ENCODE data around the gene ZNF92. TPM values are rescaled to one million over a fixed set of nuclear protein-coding genes. Genes with fewer than 3 reads are reported as not detected.
"Not testable (repeated sequence)": the region's sequence is repeated elsewhere in the genome, so short reads cannot be mapped to it uniquely, and the experiment has no call there.

ZNF92 gene
- total RNA-seq (10 to 100 TPM; 13.4 to 14.2 TPM), polyA plus RNA-seq (17.8 TPM)

DNA sequence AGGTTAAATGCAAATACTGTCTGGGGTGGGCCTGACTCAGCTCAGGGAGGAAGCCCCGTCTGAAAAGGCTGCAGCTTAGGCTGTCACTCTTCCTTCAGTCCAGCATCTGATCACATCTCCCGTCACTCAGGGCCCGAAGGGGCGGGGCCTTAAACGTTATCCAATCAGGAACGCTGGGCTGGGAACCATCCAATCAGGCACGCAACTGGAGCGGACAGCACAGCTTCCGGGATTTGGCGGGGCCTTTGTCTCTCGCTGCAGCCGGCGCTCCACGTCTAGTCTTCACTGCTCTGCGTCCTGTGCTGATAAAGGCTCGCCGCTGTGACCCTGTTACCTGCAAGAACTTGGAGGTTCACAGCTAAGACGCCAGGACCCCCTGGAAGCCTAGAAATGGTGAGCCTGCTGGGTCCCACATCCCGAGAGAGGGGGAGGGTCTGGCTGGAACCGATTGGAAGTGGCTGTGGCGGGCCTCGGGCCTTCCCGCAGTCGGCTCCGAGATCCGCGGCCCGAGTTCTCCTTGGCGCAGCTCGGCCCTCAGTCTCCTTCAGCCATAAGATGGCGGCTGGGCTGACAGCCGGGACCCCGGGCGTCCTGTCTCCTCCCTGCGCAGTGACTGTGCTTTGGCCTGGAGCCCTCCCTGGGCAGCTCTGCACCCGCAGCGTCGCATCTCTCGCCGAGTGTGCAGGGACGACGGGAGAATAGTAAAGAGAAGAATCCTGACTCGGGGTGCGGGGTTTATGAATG lies at the start of gene ZNF92:
ZNF92 (plus strand) TSS at position 248 of the 744 bp plus-strand sequence; CDS start at position 391, 143 bp downstream.
- Histone ChIP-seq H3K4me1 (ENCODE audit: insufficient read depth, low read length) (peaks cover 31% of the 10 kb centered on the region), H3K4me3 (ENCODE audit: low read length) (peak within 1 kb of the TSS; percentile 82), H3K9me3 (ENCODE audit: low read length) (no peaks in the 10 kb centered on the region), H3K36me3 (ENCODE audit: insufficient read depth, low read length) (no peaks in the 10 kb centered on the region), H3K27ac (ENCODE audit: low read depth, low read length) (peak within 1 kb of the TSS; percentile 90), H3K27me3 (ENCODE audit: insufficient read depth, low read length, poor library complexity, severe bottlenecking) (no peaks in the 10 kb centered on the region)
- H3K4me3 Mint-ChIP-seq, result peak within 1 kb of the TSS; percentile 94 to 100 (median 98)
- peak; percentile 91 to 97 (median 94) for DNase-seq
- peak within 1 kb of the TSS; percentile 88 to 99 (median 94) for H3K27ac Mint-ChIP-seq
- peaks cover 6 to 29% (median 7%) of the 10 kb centered on the region in 3 donors for H3K36me3 Mint-ChIP-seq
- H3K27me3 Mint-ChIP-seq, result no peaks in the 10 kb centered on the region
- H3K9me3 Mint-ChIP-seq, result no peaks in the 10 kb centered on the region
- CTCF ChIA-PET, result interaction anchor here (1.0 to 1.4 kb wide), 2 partner anchors 9 to 19 kb away, joined by 3 read pairs; no protein-coding TSS in a partner anchor
- H3K4me1 Mint-ChIP-seq, result peaks cover 46 to 54% (median 53%) of the 10 kb centered on the region in 3 donors
- POLR2A ChIA-PET, result interaction anchor here (0.6 to 2.2 kb wide), 6 partner anchors 23 to 367 kb away, joined by 3 to 21 read pairs (median 4); partner anchors contain the start of gene ERV3-1

DNA sequence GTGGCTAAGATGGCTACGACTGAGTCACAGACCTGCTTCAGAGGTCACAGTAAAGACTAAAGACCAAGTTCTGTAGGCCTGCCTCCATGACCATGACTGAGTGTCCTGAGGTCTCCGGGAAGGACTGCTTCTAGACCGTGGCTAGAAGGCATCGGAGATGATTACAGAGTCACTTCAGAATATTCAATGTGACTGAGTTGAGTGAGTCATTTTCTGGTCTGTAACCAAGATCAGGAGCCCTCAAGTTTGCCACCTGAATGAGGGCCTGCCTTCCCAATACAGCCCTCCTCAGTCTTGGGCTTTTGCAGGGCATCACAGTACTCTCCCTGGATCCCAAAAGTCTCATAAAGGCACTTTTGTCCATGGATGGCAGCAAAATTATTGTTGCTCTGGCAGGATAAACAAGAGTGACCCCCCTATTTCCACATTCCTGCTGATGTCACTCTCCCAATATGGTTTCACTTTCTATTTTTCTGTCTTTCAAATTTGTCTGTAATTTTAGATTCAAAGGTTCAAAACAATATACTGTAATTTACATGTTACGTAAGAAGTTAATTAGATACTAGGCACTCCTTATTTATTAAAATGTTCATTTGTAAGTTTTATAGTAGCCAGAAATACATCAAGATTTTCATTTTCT lies 47.7 kb upstream of the ZNF92 start:
- ChIA-PET POLR2A (no interaction called here), CTCF (no interaction called here)
- Mint-ChIP-seq H3K9me3 (no peaks in the 10 kb centered on the region), H3K27me3 (no peaks in the 10 kb centered on the region), H3K27ac (peak overlapping the region in 1 of 8 donors; percentile 14), H3K4me3 (peak overlapping the region in 2 of 7 donors; percentile 4 to 32), H3K36me3 (no peaks in the 10 kb centered on the region), H3K4me1 (peaks cover 2 to 8% (median 5%) of the 10 kb centered on the region in 3 donors)
- no peak for DNase-seq
- Histone ChIP-seq H3K4me1 (ENCODE audit: insufficient read depth, low read length) (no peaks in the 10 kb centered on the region), H3K4me3 (ENCODE audit: low read length) (no peak overlapping the region), H3K36me3 (ENCODE audit: insufficient read depth, low read length) (no peaks in the 10 kb centered on the region), H3K27me3 (ENCODE audit: insufficient read depth, low read length, poor library complexity, severe bottlenecking) (no peaks in the 10 kb centered on the region), H3K27ac (ENCODE audit: low read depth, low read length) (no peak overlapping the region), H3K9me3 (ENCODE audit: low read length) (no peaks in the 10 kb centered on the region)

DNA sequence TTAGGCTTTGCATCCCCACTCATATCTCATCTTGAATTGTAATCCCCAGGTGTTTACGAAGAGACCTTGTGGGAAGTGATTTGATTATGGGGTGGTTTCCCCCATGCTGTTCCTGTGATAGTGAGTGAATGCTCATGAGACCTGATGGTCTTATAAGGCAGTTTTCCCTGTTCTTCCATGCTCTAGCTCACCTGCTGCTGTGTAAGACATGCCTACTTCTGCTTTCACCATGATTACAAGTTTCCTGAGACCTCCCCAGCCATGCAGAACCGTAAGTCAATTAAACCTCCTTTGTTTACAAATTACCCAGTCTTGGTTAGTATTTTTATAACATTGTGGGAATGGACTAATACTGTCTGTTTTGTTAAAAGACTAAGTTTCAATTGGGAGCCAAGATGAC lies 35.3 kb upstream of the ZNF92 start:
- CTCF ChIA-PET, result no interaction called here
- peaks cover 0 to 5% (median 0%) of the 10 kb centered on the region in 3 donors for H3K36me3 Mint-ChIP-seq

DNA sequence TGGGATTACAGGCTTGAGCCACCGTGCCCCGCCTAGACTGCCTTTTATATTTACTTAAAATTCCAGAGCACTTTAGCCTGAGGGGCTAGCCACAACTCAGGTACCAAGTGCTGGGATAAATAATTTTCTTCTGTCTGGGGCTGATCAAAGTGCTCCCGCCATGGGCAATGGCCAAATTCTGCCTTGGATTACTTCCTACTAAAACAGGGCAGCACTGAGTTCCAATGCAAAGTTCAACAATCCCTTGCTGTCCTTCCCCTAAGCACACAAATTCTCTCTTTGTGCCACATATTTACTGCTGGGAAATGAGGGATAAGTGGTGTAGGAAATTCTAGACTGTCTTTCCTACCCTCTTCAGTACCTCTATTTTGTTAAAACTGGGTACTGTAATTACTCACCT lies 34.4 kb upstream of the ZNF92 start:
- Mint-ChIP-seq H3K9me3 (peaks cover 0 to 3% (median 0%) of the 10 kb centered on the region in 5 donors), H3K27ac (no peak overlapping the region), H3K27me3 (peaks cover 0 to 3% of the 10 kb centered on the region in 2 donors), H3K4me3 (no peak overlapping the region), H3K36me3 (peaks cover 0 to 5% (median 0%) of the 10 kb centered on the region in 3 donors), H3K4me1 (no peaks in the 10 kb centered on the region)
- H3K27ac ChIP-seq (ENCODE audit: low read depth, low read length), result no peak overlapping the region
- H3K9me3 ChIP-seq (ENCODE audit: low read length), result no peaks in the 10 kb centered on the region
- no peak for DNase-seq
- ChIA-PET POLR2A (no interaction called here), CTCF (no interaction called here)
- H3K27me3 ChIP-seq (ENCODE audit: insufficient read depth, low read length, poor library complexity, severe bottlenecking), result no peaks in the 10 kb centered on the region
- H3K4me1 ChIP-seq (ENCODE audit: insufficient read depth, low read length), result no peaks in the 10 kb centered on the region
- no peak overlapping the region for H3K4me3 ChIP-seq (ENCODE audit: low read length)
- no peaks in the 10 kb centered on the region for H3K36me3 ChIP-seq (ENCODE audit: insufficient read depth, low read length)

More for the DNA sequence above, 35.3 kb upstream of the ZNF92 start:
- no peaks in the 10 kb centered on the region for H3K4me1 ChIP-seq (ENCODE audit: insufficient read depth, low read length)
- POLR2A ChIA-PET, result no interaction called here
- H3K27ac ChIP-seq (ENCODE audit: low read depth, low read length), result no peak overlapping the region
- no peaks in the 10 kb centered on the region for H3K27me3 ChIP-seq (ENCODE audit: insufficient read depth, low read length, poor library complexity, severe bottlenecking)
- no peak for DNase-seq
- Mint-ChIP-seq H3K4me1 (no peaks in the 10 kb centered on the region), H3K27me3 (peaks cover 0 to 4% of the 10 kb centered on the region in 2 donors), H3K4me3 (no peak overlapping the region), H3K9me3 (peaks cover 0 to 3% (median 0%) of the 10 kb centered on the region in 5 donors), H3K27ac (peak overlapping the region in 1 of 8 donors; percentile 48)
- no peak overlapping the region for H3K4me3 ChIP-seq (ENCODE audit: low read length)
- no peaks in the 10 kb centered on the region for H3K9me3 ChIP-seq (ENCODE audit: low read length)
- no peaks in the 10 kb centered on the region for H3K36me3 ChIP-seq (ENCODE audit: insufficient read depth, low read length)

DNA sequence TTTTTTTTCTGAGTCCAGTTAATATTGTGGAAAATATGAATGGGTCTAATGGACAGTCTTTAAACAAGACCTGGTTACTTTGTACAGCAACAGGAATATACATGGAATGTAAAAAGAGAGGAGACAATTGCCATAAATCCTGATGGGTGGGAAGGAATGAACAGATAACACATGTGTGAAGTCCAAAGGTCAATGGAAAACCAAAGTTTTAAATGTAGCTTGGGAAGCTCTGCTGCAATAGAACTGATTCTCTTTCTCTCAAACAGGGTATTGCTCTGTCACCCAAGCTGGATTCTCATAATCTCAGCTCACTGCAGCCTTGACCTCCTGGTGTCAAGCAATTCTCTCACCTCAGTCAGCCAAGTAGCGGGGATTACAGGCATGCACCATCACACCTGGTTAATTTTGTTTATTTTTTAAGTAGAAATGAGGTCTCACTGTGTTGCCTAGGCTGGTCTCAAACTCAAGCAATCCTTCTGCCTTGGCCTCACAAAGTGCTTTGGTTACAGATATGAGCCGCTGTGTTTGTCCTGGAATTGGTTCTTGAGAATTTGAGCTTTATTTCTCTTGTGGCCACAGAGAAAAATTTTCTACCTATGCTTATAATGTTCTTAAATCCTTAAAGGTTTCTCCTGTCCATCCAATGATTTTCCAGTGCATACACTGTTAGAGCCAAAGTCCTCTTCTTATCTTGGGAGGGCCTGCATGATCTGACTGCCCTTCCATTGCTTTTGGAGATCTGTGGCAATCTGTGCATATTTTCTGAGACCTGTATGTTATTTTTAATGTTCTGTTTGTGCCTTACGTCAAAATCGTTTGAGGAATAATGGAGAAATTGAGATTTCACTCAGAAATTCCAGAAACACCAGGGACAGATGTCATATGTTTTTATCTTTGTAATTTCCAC lies 30.7 kb upstream of the ZNF92 start:
- CTCF ChIA-PET, result no interaction called here
- no peaks in the 10 kb centered on the region for H3K27me3 ChIP-seq (ENCODE audit: insufficient read depth, low read length, poor library complexity, severe bottlenecking)
- H3K27ac Mint-ChIP-seq, result no peak overlapping the region

DNA sequence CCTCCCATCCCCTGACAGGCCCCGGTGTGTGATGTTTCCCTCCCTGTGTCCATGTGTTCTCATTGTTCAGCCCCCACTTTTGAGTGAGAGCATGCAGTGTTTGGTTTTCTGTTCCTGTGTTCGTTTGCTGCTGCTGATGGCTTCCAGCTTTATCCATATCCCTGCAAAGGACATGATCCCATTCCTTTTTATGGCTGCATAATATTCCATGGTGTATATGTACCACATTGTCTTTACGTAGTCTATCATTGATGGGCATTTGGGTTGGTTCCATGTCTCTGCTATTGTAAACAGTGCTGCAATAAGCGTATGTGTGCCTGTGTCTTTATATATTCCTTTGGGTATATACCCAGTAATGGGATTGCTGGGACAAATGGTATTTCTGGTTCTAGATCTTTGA lies 29.1 kb upstream of the ZNF92 start:
- DNase-seq; POLR2A ChIA-PET; CTCF ChIA-PET; H3K27me3 ChIP-seq (ENCODE audit: insufficient read depth, low read length, poor library complexity, severe bottlenecking); H3K27me3 Mint-ChIP-seq; H3K4me3 Mint-ChIP-seq; H3K9me3 ChIP-seq (ENCODE audit: low read length); H3K4me1 Mint-ChIP-seq; H3K9me3 Mint-ChIP-seq; H3K4me3 ChIP-seq (ENCODE audit: low read length); H3K36me3 ChIP-seq (ENCODE audit: insufficient read depth, low read length); H3K4me1 ChIP-seq (ENCODE audit: insufficient read depth, low read length); H3K27ac ChIP-seq (ENCODE audit: low read depth, low read length): not testable (repeated sequence)
- peak overlapping the region in 1 of 8 donors; percentile 87 for H3K27ac Mint-ChIP-seq
- peaks cover 0 to 23% (median 0%) of the 10 kb centered on the region in 3 donors for H3K36me3 Mint-ChIP-seq

More for the DNA sequence above, 30.7 kb upstream of the ZNF92 start:
- DNase-seq, result no peak
- no peaks in the 10 kb centered on the region for H3K4me1 Mint-ChIP-seq
- H3K36me3 Mint-ChIP-seq, result peaks cover 0 to 20% (median 0%) of the 10 kb centered on the region in 3 donors
- no peaks in the 10 kb centered on the region for H3K9me3 ChIP-seq (ENCODE audit: low read length)
- no peak overlapping the region for H3K4me3 Mint-ChIP-seq
- H3K4me1 ChIP-seq (ENCODE audit: insufficient read depth, low read length), result no peaks in the 10 kb centered on the region
- no peak overlapping the region for H3K4me3 ChIP-seq (ENCODE audit: low read length)
- peaks cover 0 to 4% (median 0%) of the 10 kb centered on the region in 5 donors for H3K9me3 Mint-ChIP-seq
- no peaks in the 10 kb centered on the region for H3K36me3 ChIP-seq (ENCODE audit: insufficient read depth, low read length)
- POLR2A ChIA-PET, result no interaction called here
- peaks cover 0 to 5% of the 10 kb centered on the region in 2 donors for H3K27me3 Mint-ChIP-seq
- no peak overlapping the region for H3K27ac ChIP-seq (ENCODE audit: low read depth, low read length)

- no peaks in the 10 kb centered on the region for H3K36me3 ChIP-seq (ENCODE audit: insufficient read depth, low read length)
- Mint-ChIP-seq H3K27ac (no peak overlapping the region), H3K36me3 (peaks cover 0 to 3% (median 0%) of the 10 kb centered on the region in 3 donors), H3K27me3 (peaks cover 9 to 44% of the 10 kb centered on the region in 2 donors), H3K4me3 (no peak overlapping the region), H3K4me1 (no peaks in the 10 kb centered on the region), H3K9me3 (peaks cover 0 to 3% (median 0%) of the 10 kb centered on the region in 5 donors)
- CTCF ChIA-PET, result interaction anchor here (1.0 kb wide), 1 partner anchor 19 kb away, joined by 3 read pairs; the partner anchor contains the start of gene ZNF92
- no peak overlapping the region for H3K4me3 ChIP-seq (ENCODE audit: low read length)
- H3K27me3 ChIP-seq (ENCODE audit: insufficient read depth, low read length, poor library complexity, severe bottlenecking), result no peaks in the 10 kb centered on the region
- DNase-seq, result no peak
- POLR2A ChIA-PET, result no interaction called here
- H3K27ac ChIP-seq (ENCODE audit: low read depth, low read length), result no peak overlapping the region
- no peaks in the 10 kb centered on the region for H3K9me3 ChIP-seq (ENCODE audit: low read length)
- no peaks in the 10 kb centered on the region for H3K4me1 ChIP-seq (ENCODE audit: insufficient read depth, low read length)
These were observed 19.4 kb upstream of the ZNF92 start for GRCh38 chr7:65354263-65354662.

Data from CD8-positive, alpha-beta memory T cell (primary cell).